ENCODE data around the gene ADSS1. TPM values are rescaled to one million over a fixed set of nuclear protein-coding genes. Genes with fewer than 3 reads are reported as not detected.

Gene ADSS1
- total RNA-seq, 1 experiment from 2014 or later = 9.9 TPM

GRCh38 chr14:104754213-104754851, 30.3 kb downstream of the ADSS1 start (continued):
- TF ChIP-seq, protein P1, sequence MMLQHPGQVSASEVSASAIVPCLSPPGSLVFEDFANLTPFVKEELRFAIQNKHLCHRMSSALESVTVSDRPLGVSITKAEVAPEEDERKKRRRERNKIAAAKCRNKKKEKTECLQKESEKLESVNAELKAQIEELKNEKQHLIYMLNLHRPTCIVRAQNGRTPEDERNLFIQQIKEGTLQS (IDR thresholded peaks at IDR 0.05) = no peak
- TF ChIP-seq ELF1 (IDR thresholded peaks at IDR 0.05; ENCODE audit: borderline replicate concordance, low read depth) (no peak), CTCF (IDR thresholded peaks at IDR 0.05 in 2 of 3, conservative IDR thresholded peaks at IDR 0.05 in 1 of 3; ENCODE audit: borderline replicate concordance in 1 of 3, insufficient read depth in 1 of 3, low read depth in 2 of 3, low read length in 2 of 3) (no peak)
- TF ChIP-seq, protein P2, sequence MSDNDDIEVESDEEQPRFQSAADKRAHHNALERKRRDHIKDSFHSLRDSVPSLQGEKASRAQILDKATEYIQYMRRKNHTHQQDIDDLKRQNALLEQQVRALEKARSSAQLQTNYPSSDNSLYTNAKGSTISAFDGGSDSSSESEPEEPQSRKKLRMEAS (IDR thresholded peaks at IDR 0.05) = no peak

- ChIA-PET CTCF (no interaction called here), POLR2A (no interaction called here), RAD21 (ENCODE audit: low non-redundant PET in 1 of 2, low total read pairs in 2 of 2, uncharacterized antibody in 2 of 2, unreplicated experiment in 2 of 2) (no interaction called here)
- no peak for DNase-seq (ENCODE audit: low read depth, low spot score)
- intact Hi-C loops (cut with micrococcal nuclease) = no loop called here
- Histone ChIP-seq H3K36me3 (ENCODE audit: control insufficient read depth in 1 of 2, insufficient read depth in 2 of 2, low read length in 2 of 2) (peaks cover 21 to 22% of the 10 kb centered on the region in 2 experiments; a peak in 3 of 4 replicates), H3K4me2 (ENCODE audit: low read length) (no peak overlapping the region), H3K9me3 (ENCODE audit: control insufficient read depth in 1 of 2, insufficient read depth in 1 of 2, low read depth in 1 of 2, low read length in 2 of 2) (no peaks in the 10 kb centered on the region), H3K27me3 (ENCODE audit: insufficient read depth, low read length) (no peaks in the 10 kb centered on the region), H3K4me1 (ENCODE audit: control insufficient read depth in 1 of 2, insufficient read depth in 2 of 2, low read length in 2 of 2) (peaks cover 14 to 18% of the 10 kb centered on the region in 2 experiments), H3K9me2 (ENCODE audit: insufficient read depth) (no peaks in the 10 kb centered on the region), H3K79me2 (ENCODE audit: insufficient read depth, low read length) (peaks cover 53% of the 10 kb centered on the region), H3K4me3 (replicated peaks in 1 of 2; ENCODE audit: low read depth in 1 of 2, low read length in 2 of 2) (no peak overlapping the region), H4K20me1 (ENCODE audit: insufficient read depth) (no peaks in the 10 kb centered on the region), H3K27ac (ENCODE audit: low read depth, low read length) (no peak overlapping the region), H2AFZ (ENCODE audit: low read depth, low read length, poor library complexity, severe bottlenecking) (no peak overlapping the region), H3K9ac (ENCODE audit: low read length) (no peak overlapping the region)
- no peak for TF ChIP-seq EZH2phosphoT487 (IDR thresholded peaks at IDR 0.05; ENCODE audit: borderline replicate concordance)
- TF ChIP-seq POLR2A (IDR thresholded peaks at IDR 0.05; ENCODE audit: borderline replicate concordance, extremely low read depth, insufficient read depth, insufficient read length) = no peak
- no peak for TF ChIP-seq ELF1 (IDR thresholded peaks at IDR 0.05; ENCODE audit: borderline replicate concordance, low read depth)
- TF ChIP-seq SP1 (IDR thresholded peaks at IDR 0.05; ENCODE audit: low read depth) = no peak
- no peak for TF ChIP-seq FOSL1 (IDR thresholded peaks at IDR 0.05; ENCODE audit: low read depth)
- TF ChIP-seq, protein P1 (IDR thresholded peaks at IDR 0.05) = no peak
- no peak for TF ChIP-seq SIN3A (IDR thresholded peaks at IDR 0.05; ENCODE audit: low read depth)
- no peak for TF ChIP-seq CTCF (IDR thresholded peaks at IDR 0.05 in 2 of 3, conservative IDR thresholded peaks at IDR 0.05 in 1 of 3; ENCODE audit: borderline replicate concordance in 1 of 3, insufficient read depth in 1 of 3, low read depth in 2 of 3, low read length in 2 of 3)
- no peak for TF ChIP-seq POLR2AphosphoS5 (IDR thresholded peaks at IDR 0.05; ENCODE audit: low read depth, low read length)
- TF ChIP-seq, protein P3, sequence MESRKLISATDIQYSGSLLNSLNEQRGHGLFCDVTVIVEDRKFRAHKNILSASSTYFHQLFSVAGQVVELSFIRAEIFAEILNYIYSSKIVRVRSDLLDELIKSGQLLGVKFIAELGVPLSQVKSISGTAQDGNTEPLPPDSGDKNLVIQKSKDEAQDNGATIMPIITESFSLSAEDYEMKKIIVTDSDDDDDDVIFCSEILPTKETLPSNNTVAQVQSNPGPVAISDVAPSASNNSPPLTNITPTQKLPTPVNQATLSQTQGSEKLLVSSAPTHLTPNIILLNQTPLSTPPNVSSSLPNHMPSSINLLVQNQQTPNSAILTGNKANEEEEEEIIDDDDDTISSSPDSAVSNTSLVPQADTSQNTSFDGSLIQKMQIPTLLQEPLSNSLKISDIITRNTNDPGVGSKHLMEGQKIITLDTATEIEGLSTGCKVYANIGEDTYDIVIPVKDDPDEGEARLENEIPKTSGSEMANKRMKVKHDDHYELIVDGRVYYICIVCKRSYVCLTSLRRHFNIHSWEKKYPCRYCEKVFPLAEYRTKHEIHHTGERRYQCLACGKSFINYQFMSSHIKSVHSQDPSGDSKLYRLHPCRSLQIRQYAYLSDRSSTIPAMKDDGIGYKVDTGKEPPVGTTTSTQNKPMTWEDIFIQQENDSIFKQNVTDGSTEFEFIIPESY (IDR thresholded peaks at IDR 0.05; ENCODE audit: extremely low read depth, insufficient replicate concordance, low read length) = no peak
- TF ChIP-seq EGR1 (IDR thresholded peaks at IDR 0.05; ENCODE audit: low read depth) = no peak
- no peak for TF ChIP-seq JUND (IDR thresholded peaks at IDR 0.05)
- no peak for TF ChIP-seq ZFX (IDR thresholded peaks at IDR 0.05)
- TF ChIP-seq EZH2 (IDR thresholded peaks at IDR 0.05) = no peak
- no peak for ATAC-seq
- BruUV-seq (replicated peaks) = no TSS peak
These were observed 31.6 kb downstream of the ADSS1 start for GRCh38 chr14:104755621-104756020.
